Activated CD4-positive, alpha-beta T cell treated with anti-CD3 and anti-CD28 coated beads, Interleukin-2, amount 50 U/mL, for 48 hours (primary cell): Measurements from ENCODE around the gene PXYLP1.
A peak's percentile ranks its signal among the peaks of the same experiment; 100 is the strongest.

Experiments
- DNase-seq, 2 experiments: peaks; one replicate each; pipeline ENCODE4 v3.0.0-alpha.2; 2020

PXYLP1 gene

GRCh38 chr3:141229132-141229531 is 2.5 kb upstream of the PXYLP1 start:
- no peak for DNase-seq

- DNase-seq: no peak
Observed at GRCh38 chr3:141230293-141230692, 1.3 kb upstream of the PXYLP1 start.

GRCh38 chr3:141231952-141232823 is 563 bp downstream of the PXYLP1 start:
- DNase-seq: peak; percentile 32 to 42

- DNase-seq: no peak
Observed at GRCh38 chr3:141233457-141234161, 2.0 kb downstream of the PXYLP1 start.

- no peak for DNase-seq
Observed at GRCh38 chr3:141234283-141234682, 2.7 kb downstream of the PXYLP1 start.

GRCh38 chr3:141235661-141236171 is 4.1 kb downstream of the PXYLP1 start:
- no peak for DNase-seq

- no peak for DNase-seq
Observed at GRCh38 chr3:141236361-141236760, 4.7 kb downstream of the PXYLP1 start.

- peak in 1 of 2 experiments; percentile 41 for DNase-seq
Observed at GRCh38 chr3:141237701-141238521, 6.3 kb downstream of the PXYLP1 start.

GRCh38 chr3:141239511-141240281 is 8.1 kb downstream of the PXYLP1 start:
- DNase-seq: no peak

GRCh38 chr3:141240286-141240685 is 8.7 kb downstream of the PXYLP1 start:
- DNase-seq: no peak

GRCh38 chr3:141240687-141241615 is 9.3 kb downstream of the PXYLP1 start:
- no peak for DNase-seq

GRCh38 chr3:141241616-141242376 is 10.2 kb downstream of the PXYLP1 start:
- no peak for DNase-seq

- DNase-seq: no peak
Observed at GRCh38 chr3:141242377-141243092, 10.9 kb downstream of the PXYLP1 start.

- DNase-seq: peak; percentile 52 to 60
Observed at GRCh38 chr3:141243271-141243707, 11.7 kb downstream of the PXYLP1 start.

- no peak for DNase-seq
Observed at GRCh38 chr3:141246224-141246957, 14.8 kb downstream of the PXYLP1 start.

- no peak for DNase-seq
Observed at GRCh38 chr3:141246958-141247301, 15.3 kb downstream of the PXYLP1 start.

- no peak for DNase-seq
Observed at GRCh38 chr3:141248064-141248463, 16.4 kb downstream of the PXYLP1 start.

GRCh38 chr3:141249041-141249440 is 17.4 kb downstream of the PXYLP1 start:
- no peak for DNase-seq

GRCh38 chr3:141250342-141250741 is 18.7 kb downstream of the PXYLP1 start:
- DNase-seq: no peak
